A549 (cell line): ENCODE data around the gene TMUB2. TPM values are rescaled to one million over a fixed set of nuclear protein-coding genes. Genes with fewer than 3 reads are reported as not detected.

Experiments
- ATAC-seq, 2 experiments: fragments of 200-7000 bp in 1 of 2; fragments of >200 bp in 1 of 2; cut with Nextera tagmentation in 1 of 2; cut with Tn5 transposase in 1 of 2; 3 replicates each; pipeline versions ENCODE4 v1.8.0 to v1.9.1; 2018 to 2020; ENCODE audit warnings: mild to moderate bottlenecking in 1 of 2, moderate library complexity in 1 of 2
- CTCF ChIA-PET: fragments of 300-600 bp; sonication (Branson Sonifier 250); formaldehyde crosslinking; extraction: SDS; loops from one replicate; lab custom pipeline; 2021; ENCODE audit warnings: antibody characterized with exemption, inconsistent platforms; lab: Yijun Ruan, JAX
- POLR2A ChIA-PET: fragments of 350-600 bp; formaldehyde crosslinking; extraction: SDS; loops from one replicate; lab custom pipeline; 2021; ENCODE audit warnings: antibody characterized with exemption, inconsistent platforms; lab: Yijun Ruan, JAX
- DNase-seq, 2 experiments: peaks; one replicate each; pipeline versions ENCODE4 v3.0.0 to v3.0.0-alpha.2; 2011 to 2016; ENCODE audit warnings: low read depth in 1 of 2, low spot score in 1 of 2
- FAIRE-seq: peaks from 2 replicates; lab custom pipeline; 2011; peaks lifted over from hg19 to GRCh38; lab: Jason Lieb, UNC
- H3K27ac ChIP-seq, 2 experiments: fragments of >200 bp; sonication (Bioruptor Twin); formaldehyde crosslinking; 3 replicates each; pipeline ENCODE4 v1.5.1; 2016 to 2017
- H3K4me1 ChIP-seq: fragments of >200 bp; sonication (Bioruptor Twin); formaldehyde crosslinking; 3 replicates; pipeline ENCODE4 v1.6.1; 2016
- H3K4me2 ChIP-seq: fragments of >200 bp; sonication (Bioruptor Twin); formaldehyde crosslinking; 3 replicates; pipeline ENCODE4 v1.6.1; 2016
- H3K4me3 ChIP-seq: fragments of >200 bp; sonication (Bioruptor Twin); formaldehyde crosslinking; 3 replicates; pipeline ENCODE4 v1.5.1; 2016
- H3K9me3 ChIP-seq: fragments of >200 bp; sonication (Bioruptor Twin); formaldehyde crosslinking; 3 replicates; pipeline ENCODE4 v1.6.1; 2016
- ATOH8 ChIP-seq: fragments of 250-450 bp; sonication (Bioruptor Pico); IDR thresholded peaks from 2 replicates; pipeline ENCODE4 v1.5.0; 2020; ENCODE audit warnings: low read depth, mild to moderate bottlenecking, moderate library complexity
- BCL3 ChIP-seq: fragments of >200 bp; sonication (Bioruptor Twin); formaldehyde crosslinking; IDR thresholded peaks from 3 replicates; pipeline ENCODE4 v1.6.1; 2016
- CBX2 ChIP-seq: fragments of 200-600 bp; sonication (generic); IDR thresholded peaks from 2 replicates; pipeline ENCODE4 v1.6.1; 2016; ENCODE audit warnings: low read depth, mild to moderate bottlenecking, borderline replicate concordance
- CTCF ChIP-seq: fragments of >200 bp; sonication (Bioruptor Twin); formaldehyde crosslinking; IDR thresholded peaks from 3 replicates; pipeline ENCODE4 v1.5.1; 2016
- E2F6 ChIP-seq: IDR thresholded peaks from 2 replicates; pipeline ENCODE4 v1.6.1; 2012; ENCODE audit warnings: low read depth, borderline replicate concordance
- ELK1 ChIP-seq: fragments of 150-350 bp; IDR thresholded peaks from 2 replicates; pipeline ENCODE4 v1.6.1; 2014; ENCODE audit warnings: low read depth, mild to moderate bottlenecking, low read length
- ESRRA ChIP-seq: fragments of 150-350 bp; IDR thresholded peaks from 2 replicates; pipeline ENCODE4 v1.6.1; 2014; ENCODE audit warnings: mild to moderate bottlenecking, low read length, borderline replicate concordance
- FOXS1 ChIP-seq: fragments of 250-450 bp; sonication (Bioruptor Pico); IDR thresholded peaks from 2 replicates; pipeline ENCODE4 v1.5.0; 2020; ENCODE audit warnings: mild to moderate bottlenecking, moderate library complexity
- GATA3 ChIP-seq: IDR thresholded peaks from 2 replicates; pipeline ENCODE4 v1.6.1; 2012; ENCODE audit warnings: borderline replicate concordance
- HEYL ChIP-seq: fragments of 250-450 bp; sonication (Bioruptor Pico); IDR thresholded peaks from 2 replicates; pipeline ENCODE4 v1.8.0; 2021; ENCODE audit warnings: mild to moderate bottlenecking, moderate library complexity
- HMGXB4 ChIP-seq: fragments of 250-450 bp; sonication (Bioruptor Pico); IDR thresholded peaks from 2 replicates; pipeline ENCODE4 v1.5.0; 2021; ENCODE audit warnings: mild to moderate bottlenecking, moderate library complexity, borderline replicate concordance
- HOXA7 ChIP-seq: fragments of 250-450 bp; sonication (Bioruptor Pico); IDR thresholded peaks from 2 replicates; pipeline ENCODE4 v1.5.0; 2020; ENCODE audit warnings: mild to moderate bottlenecking, moderate library complexity
- HOXB5 ChIP-seq: fragments of 250-450 bp; sonication (Bioruptor Pico); IDR thresholded peaks from 2 replicates; pipeline ENCODE4 v1.5.0; 2020; ENCODE audit warnings: mild to moderate bottlenecking, moderate library complexity
- KDM5A ChIP-seq: fragments of 200-600 bp; sonication (generic); IDR thresholded peaks from 2 replicates; pipeline ENCODE4 v1.6.1; 2016; ENCODE audit warnings: antibody characterized with exemption, mild to moderate bottlenecking
- MAFK ChIP-seq: fragments of 450-650 bp; IDR thresholded peaks from 2 replicates; pipeline ENCODE4 v1.6.1; 2014; ENCODE audit not compliant: partially characterized antibody
- MAZ ChIP-seq: fragments of 150-350 bp; IDR thresholded peaks from 2 replicates; pipeline ENCODE4 v1.6.1; 2014; ENCODE audit warnings: antibody characterized with exemption, low read depth, low read length, borderline replicate concordance
- MYC ChIP-seq: IDR thresholded peaks from 2 replicates; pipeline ENCODE4 v1.6.1; 2012; ENCODE audit warnings: mild to moderate bottlenecking, inconsistent platforms, low read length, improper control_type of control experiment, borderline replicate concordance
- NR3C1 ChIP-seq: fragments of >200 bp; sonication (Bioruptor Twin); formaldehyde crosslinking; IDR thresholded peaks from 3 replicates; pipeline ENCODE4 v1.6.1; 2017
- PBX3 ChIP-seq: IDR thresholded peaks from 2 replicates; pipeline ENCODE4 v1.6.1; 2012
- REST ChIP-seq: fragments of 200-600 bp; sonication (generic); IDR thresholded peaks from 2 replicates; pipeline ENCODE4 v1.6.1; 2016; ENCODE audit warnings: antibody characterized with exemption, mild to moderate bottlenecking, moderate library complexity
- SMC3 ChIP-seq: fragments of >200 bp; sonication (Bioruptor Twin); formaldehyde crosslinking; IDR thresholded peaks from 3 replicates; pipeline ENCODE4 v1.6.1; 2018; ENCODE audit warnings: inconsistent platforms
- SREBF2 ChIP-seq: fragments of 450-650 bp; IDR thresholded peaks from 2 replicates; pipeline ENCODE4 v1.6.1; 2014; ENCODE audit warnings: mild to moderate bottlenecking, moderate library complexity
- USF2 ChIP-seq: fragments of 450-650 bp; IDR thresholded peaks from 2 replicates; pipeline ENCODE4 v1.6.1; 2014; ENCODE audit warnings: antibody characterized with exemption
- WGBS: methylation state at CpG from one replicate; pipeline ENCODE4 v1.1.6; 2017; ENCODE audit errors: missing lambda C conversion rate; 5-methylcytosine and 5-hydroxymethylcytosine counted together
- polyA plus RNA-seq, 4 experiments: library from polyadenylated mRNA; depleted of rRNA in 3 of 4; stranded (reverse); fragments of >200 nt; fragmentation: RNase III in 1 of 4; extraction: RNeasy Plus Mini Kit Qiagen cat#74134 plus additional on column Dnase treatment in 1 of 4; gene quantifications; 2 replicates in 3 of 4; 3 replicates in 1 of 4; pipeline ENCODE4 v1.2.3, GENCODE V29; 2011 to 2017

Gene TMUB2
- polyA plus RNA-seq, 2 of the 4 experiments (the other 2 are of a cell fraction): 36.2 to 42.0 TPM

GRCh38 chr17:44210342-44211192, 23.8 kb downstream of the TMUB2 start:
- no peak overlapping the region for H3K4me3 ChIP-seq
- WGBS: 43% methylated on average over 56 of the region's 64 CpGs
- POLR2A ChIA-PET: interaction anchor here (0.5 to 2.3 kb wide), 7 partner anchors 10 to 1615 kb away, joined by 3 to 9 read pairs (median 5); partner anchors contain the start of genes ATXN7L3 and GRN
- TF ChIP-seq HOXA7 (CRISPR knock-in tag) (no peak), E2F6 (peak; percentile 88), SREBF2 (no peak), PBX3 (peak; percentile 44; the same call in 1 of the 2 replicates), GATA3 (no peak), SMC3 (peak; percentile 90), MAZ (0 out of 2 replicates have a peak, but pooled peaks have one; percentile 65), FOXS1 (CRISPR knock-in tag) (no peak), MAFK (no peak), MYC (peak; percentile 80; the same call in 1 of the 2 replicates), USF2 (no peak), CTCF (peak; percentile 99), BCL3 (no peak), ELK1 (no peak), HOXB5 (CRISPR knock-in tag) (no peak), KDM5A (no peak), REST (no peak), HMGXB4 (CRISPR knock-in tag) (peak; percentile 50; the same call in 1 of the 2 replicates), ESRRA (no peak), NR3C1 (no peak), CBX2 (no peak), ATOH8 (CRISPR knock-in tag) (peak; percentile 10; the same call in 1 of the 2 replicates), HEYL (CRISPR knock-in tag) (no peak)

More at GRCh38 chr17:44210342-44211192, 23.8 kb downstream of the TMUB2 start:
- DNase-seq: peak; percentile 84 to 91
- ATAC-seq: peak; percentile 77 to 92
- FAIRE-seq: no peak
- Histone ChIP-seq H3K4me2 (peak overlapping the region; percentile 37; the same call in 1 of the 3 replicates), H3K27ac (peak overlapping the region in 1 of 2 experiments; percentile 65; a peak in 2 of 6 replicates), H3K4me1 (peaks cover 27% of the 10 kb centered on the region), H3K9me3 (no peaks in the 10 kb centered on the region)
- CTCF ChIA-PET: interaction anchor here (0.6 to 10.7 kb wide), 72 partner anchors 8 to 508 kb away, joined by 3 to 246 read pairs (median 4); partner anchors contain the start of genes ASB16, FAM171A2, GRN and HDAC5
